Kidney (tissue), 14 donors: ENCODE results near the gene UBE2S. TPM values are rescaled to one million over a fixed set of nuclear protein-coding genes. Genes with fewer than 3 reads are reported as not detected.

Source experiments
- DNase-seq, 5 donors: peaks; one replicate each; pipeline ENCODE4 v3.0.0-alpha.2; 2013 to 2020
- FAIRE-seq: peaks from 2 replicates; lab custom pipeline; 2012; peaks lifted over from hg19 to GRCh38; lab: Jason Lieb, UNC
- H3K27ac ChIP-seq, 2 donors: one replicate each; pipeline ENCODE4 v1.7.0; 2013; ENCODE audit warnings: low read depth in 2 of 2, low read length in 2 of 2, inconsistent platforms in 1 of 2
- H3K27me3 ChIP-seq: one replicate; pipeline ENCODE4 v1.7.1; 2013; ENCODE audit warnings: low read length, inconsistent platforms; ENCODE audit not compliant: control insufficient read depth, insufficient read depth
- H3K36me3 ChIP-seq, 3 donors: one replicate each; pipeline versions ENCODE4 v1.7.0 to v1.7.1; 2013; ENCODE audit warnings: low read length in 3 of 3, control low read depth in 1 of 3, inconsistent platforms in 1 of 3; ENCODE audit not compliant: insufficient read depth in 3 of 3, control insufficient read depth in 2 of 3
- H3K4me1 ChIP-seq, 3 donors: one replicate each; pipeline versions ENCODE4 v1.7.0 to v1.7.1; 2013; ENCODE audit warnings: low read length in 3 of 3, inconsistent platforms in 1 of 3, low read depth in 1 of 3; ENCODE audit not compliant: control insufficient read depth in 2 of 3, insufficient read depth in 2 of 3
- H3K4me3 ChIP-seq, 3 donors: one replicate each; pipeline versions ENCODE4 v1.7.0 to v1.8.1; 2013; ENCODE audit warnings: low read length in 3 of 3, control low read depth in 1 of 3, inconsistent platforms in 1 of 3
- H3K9ac ChIP-seq, 3 donors: one replicate each; pipeline versions ENCODE4 v1.7.0 to v1.7.1; 2013; ENCODE audit warnings: low read length in 3 of 3, control low read depth in 1 of 3, inconsistent platforms in 1 of 3
- H3K9me3 ChIP-seq, 3 donors: one replicate each; pipeline versions ENCODE4 v1.7.0 to v1.7.1; 2013; ENCODE audit warnings: low read length in 3 of 3, control low read depth in 1 of 3, inconsistent platforms in 1 of 3; ENCODE audit not compliant: control insufficient read depth in 2 of 3, insufficient read depth in 1 of 3
- CTCF ChIP-seq: IDR thresholded peaks from 3 replicates; pipeline ENCODE4 v1.5.1; 2012; ENCODE audit warnings: mild to moderate bottlenecking, moderate library complexity, borderline replicate concordance; ENCODE audit not compliant: insufficient read depth; ENCODE audit errors: extremely low read depth
- intact Hi-C: fragments of 100-400 bp; cut with DNase I; formaldehyde crosslinking; loops from one replicate; pipeline ENCODE4 v1.11.1; 2022
- polyA plus RNA-seq: library from polyadenylated mRNA; stranded (reverse); fragments of 350-450 nt; fragmentation: Illumina TruSeq; extraction: RNeasy Lipid Tissue Mini Kit (QIAGEN cat#74804); gene quantifications from one replicate; pipeline ENCODE4 v1.2.3, GENCODE V29; 2014; ENCODE audit warnings: low read depth, low replicate concordance; ENCODE audit not compliant: insufficient read depth
- total RNA-seq: library from RNA; stranded (reverse); fragmentation: NEBNext Ultra II Directional; extraction: Animal tissue kit (Norgen Biotek cat#: 25700); gene quantifications from one replicate; pipeline ENCODE4 v1.2.1, GENCODE V29; 2021
- donor health status: control.
- donor health status: control.
- donor health status: control.
- donor health status: control.
- donor health status: control.
- donor health status: DM: yes; HTN: yes; CAD: no.
- donor health status: Normal renal cell carcinoma (clear cell type).

Gene UBE2S
- total and polyA plus RNA-seq, 2 donors from 2014 or later = 16.8 to 20.8 TPM

GRCh38 chr19:55443824-55444480 is 36.4 kb upstream of the UBE2S start:
- no peak for DNase-seq
- TF ChIP-seq CTCF = no peak
- H3K9me3 ChIP-seq = no peaks in the 10 kb centered on the region
- peaks cover 0 to 4% (median 0%) of the 10 kb centered on the region in 3 donors for H3K4me1 ChIP-seq
- intact Hi-C loops = no loop called here
- no peak for FAIRE-seq
- no peak overlapping the region for H3K27ac ChIP-seq
- H3K9ac ChIP-seq = no peak overlapping the region
- H3K27me3 ChIP-seq = peaks cover 51% of the 10 kb centered on the region
- H3K4me3 ChIP-seq = no peak overlapping the region
- H3K36me3 ChIP-seq = no peaks in the 10 kb centered on the region

- peak in 1 of 5 donors; percentile 37 for DNase-seq
- intact Hi-C loops = no loop called here
- Histone ChIP-seq H3K4me3 (no peak within 1 kb of the TSS), H3K27me3 (peaks cover 50% of the 10 kb centered on the region), H3K27ac (no peak within 1 kb of the TSS), H3K36me3 (no peaks in the 10 kb centered on the region), H3K9ac (no peak within 1 kb of the TSS), H3K4me1 (peaks cover 0 to 4% (median 0%) of the 10 kb centered on the region in 3 donors), H3K9me3 (no peaks in the 10 kb centered on the region)
- no peak for FAIRE-seq
- no peak for TF ChIP-seq CTCF
Observed at GRCh38 chr19:55443045-55443823, 35.6 kb upstream of the UBE2S start, which contains the start of gene SHISA7. Gene SHISA7, minus strand, starts transcription at chr19:55443300. Its CDS starts 437 bp downstream, at chr19:55442863.

- FAIRE-seq = no peak
- no peak overlapping the region for H3K9ac ChIP-seq
- peaks cover 0 to 4% (median 0%) of the 10 kb centered on the region in 3 donors for H3K4me1 ChIP-seq
- H3K36me3 ChIP-seq = no peaks in the 10 kb centered on the region
- no peak for DNase-seq
- no peak overlapping the region for H3K27ac ChIP-seq
- no peak overlapping the region for H3K4me3 ChIP-seq
- intact Hi-C loops = no loop called here
- H3K9me3 ChIP-seq = no peaks in the 10 kb centered on the region
- peaks cover 43% of the 10 kb centered on the region for H3K27me3 ChIP-seq
- TF ChIP-seq CTCF = no peak
Observed at GRCh38 chr19:55442372-55442961, 34.9 kb upstream of the UBE2S start.
